Chondrocyte (in vitro differentiated cells): ENCODE data around the gene SYCE3. TPM values are rescaled to one million over a fixed set of nuclear protein-coding genes. Genes with fewer than 3 reads are reported as not detected.

Experiments
- DNase-seq: peaks from one replicate; pipeline ENCODE4 v3.0.0; 2021; ENCODE audit warnings: mixed read lengths, low spot score
- H3K27ac Mint-ChIP-seq: one replicate; pipeline ENCODE4 v1.8.0; 2021; ENCODE audit warnings: mild to moderate bottlenecking, moderate library complexity, mixed read lengths; ENCODE audit not compliant: unreplicated experiment
- H3K27me3 Mint-ChIP-seq: 2 replicates; pipeline ENCODE4 v1.8.0; 2021; ENCODE audit warnings: low read depth, mixed read lengths
- H3K36me3 Mint-ChIP-seq: 2 replicates; pipeline ENCODE4 v1.8.0; 2021; ENCODE audit warnings: low read depth, mixed read lengths
- H3K4me1 Mint-ChIP-seq: 2 replicates; pipeline ENCODE4 v1.8.0; 2021; ENCODE audit warnings: low read depth, mild to moderate bottlenecking, mixed read lengths
- H3K4me3 Mint-ChIP-seq: one replicate; pipeline ENCODE4 v1.8.0; 2021; ENCODE audit warnings: mild to moderate bottlenecking, moderate library complexity, mixed read lengths; ENCODE audit not compliant: unreplicated experiment
- H3K9me3 Mint-ChIP-seq: 2 replicates; pipeline ENCODE4 v1.8.0; 2021; ENCODE audit warnings: low read depth, mixed read lengths
- total RNA-seq: library from RNA; stranded (reverse); gene quantifications from 3 replicates; pipeline ENCODE4 v1.2.1, GENCODE V29; 2021
- TF ChIP-seq, protein P1 (sequence below): fragments of 200-600 bp; sonication (generic); IDR thresholded peaks from 2 replicates; pipeline ENCODE4 v1.5.0; 2021; ENCODE audit warnings: antibody characterized with exemption, mild to moderate bottlenecking, moderate library complexity

The SYCE3 gene
- total RNA-seq, 1 donor from 2014 or later = not detected

DNA sequence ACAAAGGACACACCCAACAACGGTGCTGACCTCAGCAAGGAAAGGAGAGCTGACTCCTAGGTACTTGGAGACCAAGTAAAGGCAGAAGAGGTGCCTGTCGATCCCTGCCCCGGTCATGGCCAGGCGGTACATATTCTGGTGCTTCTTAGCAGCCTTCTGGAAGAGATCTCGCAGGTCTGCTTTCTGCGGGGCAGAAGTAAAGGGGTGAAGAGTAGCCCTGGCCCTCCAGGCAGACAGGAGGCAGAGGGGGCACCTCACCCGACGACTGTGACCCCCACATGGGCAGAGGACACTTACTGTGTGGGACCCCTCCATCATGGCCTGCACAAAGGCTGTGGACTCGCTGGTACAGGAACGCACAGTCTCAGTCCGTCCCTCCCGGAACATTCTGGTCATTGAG is 8.1 kb upstream of the SYCE3 start:
- no peaks in the 10 kb centered on the region for H3K4me1 Mint-ChIP-seq
- no peaks in the 10 kb centered on the region for H3K9me3 Mint-ChIP-seq
- H3K27me3 Mint-ChIP-seq = no peaks in the 10 kb centered on the region
- no peak overlapping the region for H3K4me3 Mint-ChIP-seq
- H3K36me3 Mint-ChIP-seq = peaks cover 20% of the 10 kb centered on the region
- TF ChIP-seq, protein P1, sequence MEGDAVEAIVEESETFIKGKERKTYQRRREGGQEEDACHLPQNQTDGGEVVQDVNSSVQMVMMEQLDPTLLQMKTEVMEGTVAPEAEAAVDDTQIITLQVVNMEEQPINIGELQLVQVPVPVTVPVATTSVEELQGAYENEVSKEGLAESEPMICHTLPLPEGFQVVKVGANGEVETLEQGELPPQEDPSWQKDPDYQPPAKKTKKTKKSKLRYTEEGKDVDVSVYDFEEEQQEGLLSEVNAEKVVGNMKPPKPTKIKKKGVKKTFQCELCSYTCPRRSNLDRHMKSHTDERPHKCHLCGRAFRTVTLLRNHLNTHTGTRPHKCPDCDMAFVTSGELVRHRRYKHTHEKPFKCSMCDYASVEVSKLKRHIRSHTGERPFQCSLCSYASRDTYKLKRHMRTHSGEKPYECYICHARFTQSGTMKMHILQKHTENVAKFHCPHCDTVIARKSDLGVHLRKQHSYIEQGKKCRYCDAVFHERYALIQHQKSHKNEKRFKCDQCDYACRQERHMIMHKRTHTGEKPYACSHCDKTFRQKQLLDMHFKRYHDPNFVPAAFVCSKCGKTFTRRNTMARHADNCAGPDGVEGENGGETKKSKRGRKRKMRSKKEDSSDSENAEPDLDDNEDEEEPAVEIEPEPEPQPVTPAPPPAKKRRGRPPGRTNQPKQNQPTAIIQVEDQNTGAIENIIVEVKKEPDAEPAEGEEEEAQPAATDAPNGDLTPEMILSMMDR = no peak
- DNase-seq = no peak
- no peak overlapping the region for H3K27ac Mint-ChIP-seq

DNA sequence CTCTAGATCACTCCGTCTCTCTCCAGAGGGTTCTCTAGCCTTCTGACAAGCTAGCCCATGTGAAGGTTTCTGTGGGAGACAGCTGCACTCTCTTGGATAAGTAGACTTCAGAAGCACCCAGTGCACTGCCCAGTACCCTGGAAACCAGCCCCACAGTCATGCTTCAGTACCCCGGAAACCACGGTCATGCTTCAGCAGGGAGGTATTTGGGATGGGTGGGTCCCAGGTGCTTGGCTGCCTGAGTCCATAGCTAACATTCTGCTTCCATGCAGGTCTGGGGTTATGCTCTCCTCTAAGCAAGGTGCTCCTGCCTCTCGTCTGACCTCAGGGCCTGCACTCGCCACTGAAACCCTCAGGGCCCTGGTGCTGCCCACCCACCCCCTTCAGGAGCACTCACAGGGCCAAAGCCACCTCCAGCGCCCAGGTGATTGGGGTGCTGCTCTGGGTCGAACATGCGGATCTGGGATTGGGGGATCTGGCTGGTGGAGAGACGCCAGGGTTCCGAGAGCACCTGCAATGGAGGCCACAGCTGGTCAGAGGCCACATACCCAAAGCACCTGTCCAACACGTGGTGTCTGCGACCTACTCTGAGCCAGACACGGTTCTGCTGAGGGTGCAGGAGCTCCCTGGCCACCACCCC is 7.3 kb upstream of the SYCE3 start:
- DNase-seq = no peak
- Mint-ChIP-seq H3K36me3 (peaks cover 20% of the 10 kb centered on the region), H3K9me3 (no peaks in the 10 kb centered on the region), H3K27ac (no peak overlapping the region), H3K27me3 (no peaks in the 10 kb centered on the region), H3K4me3 (no peak overlapping the region), H3K4me1 (no peaks in the 10 kb centered on the region)
- TF ChIP-seq, protein P1 = no peak

DNA sequence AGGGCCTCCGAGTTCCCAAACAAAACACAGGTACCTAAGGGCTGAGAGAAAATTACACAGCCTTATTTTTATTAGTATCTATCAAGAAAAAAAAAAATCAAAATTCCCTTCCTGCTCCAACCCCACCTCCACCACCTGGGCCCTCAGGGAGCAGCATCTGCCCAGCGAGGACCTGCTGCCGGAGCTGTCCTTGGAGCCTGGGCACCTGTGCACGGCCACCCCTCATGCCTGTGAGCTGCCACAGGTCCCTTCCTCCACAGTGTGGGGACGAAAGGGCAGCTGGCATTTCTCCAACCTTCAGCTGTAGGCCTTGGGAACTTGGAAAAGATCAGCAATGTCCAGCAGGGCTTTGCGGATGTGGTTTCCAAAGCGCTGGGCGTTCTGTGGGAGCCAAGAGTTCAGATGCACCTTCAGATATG is 6.3 kb upstream of the SYCE3 start:
- Mint-ChIP-seq H3K4me3 (no peak overlapping the region), H3K9me3 (no peaks in the 10 kb centered on the region), H3K36me3 (peaks cover 20% of the 10 kb centered on the region), H3K27ac (no peak overlapping the region), H3K27me3 (no peaks in the 10 kb centered on the region), H3K4me1 (no peaks in the 10 kb centered on the region)
- no peak for DNase-seq
- TF ChIP-seq, protein P1 = no peak

DNA sequence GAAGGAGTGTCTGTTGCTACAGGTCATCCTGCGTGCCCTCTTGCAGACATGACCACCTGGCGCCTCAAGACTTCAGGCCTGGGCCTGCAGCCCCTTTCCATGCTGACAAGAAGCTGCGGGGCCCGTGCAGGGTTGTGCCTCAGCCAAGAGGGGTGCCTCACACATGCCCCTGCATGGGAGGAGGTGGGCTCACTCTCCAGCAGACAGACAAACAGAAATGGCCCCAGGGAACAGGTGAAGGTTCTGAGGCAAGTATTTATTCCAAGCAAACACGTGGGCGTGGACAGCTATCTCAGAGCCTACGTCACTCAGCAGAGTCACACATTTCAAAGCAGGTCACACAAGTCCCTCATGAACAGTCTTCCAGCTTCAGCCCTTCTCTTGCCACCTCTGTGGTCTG is 5.9 kb upstream of the SYCE3 start:
- Mint-ChIP-seq H3K27ac (no peak overlapping the region), H3K4me3 (no peak overlapping the region), H3K27me3 (no peaks in the 10 kb centered on the region), H3K36me3 (peaks cover 20% of the 10 kb centered on the region), H3K9me3 (no peaks in the 10 kb centered on the region), H3K4me1 (peaks cover 3% of the 10 kb centered on the region)
- TF ChIP-seq, protein P1 = no peak
- DNase-seq = no peak

DNA sequence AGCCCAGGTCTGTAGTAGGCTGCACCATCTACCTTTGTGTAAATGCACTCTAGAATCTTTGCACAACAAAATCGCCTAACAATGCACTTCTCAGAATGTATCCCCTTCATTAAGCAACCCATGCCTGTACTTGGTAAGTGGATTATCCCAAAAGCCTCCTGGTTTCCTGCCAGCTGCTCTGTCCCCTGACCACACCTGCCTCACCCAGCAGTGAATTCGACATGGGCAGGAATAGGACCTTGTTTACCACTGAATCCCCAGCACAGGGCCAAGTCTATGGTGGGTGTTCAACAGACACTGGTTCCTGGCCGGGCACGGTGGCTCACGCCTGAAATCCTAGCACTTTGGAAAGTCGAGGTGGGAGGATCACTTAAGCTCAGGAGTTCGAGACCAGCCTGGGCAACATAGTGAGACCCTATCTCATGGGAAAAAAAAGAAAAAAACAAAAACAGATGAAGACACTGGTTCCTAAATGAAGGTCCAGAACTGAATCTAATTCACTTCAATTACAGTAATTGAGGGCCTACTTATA is 5.1 kb upstream of the SYCE3 start:
- no peaks in the 10 kb centered on the region for H3K27me3 Mint-ChIP-seq
- no peak for DNase-seq
- no peak overlapping the region for H3K27ac Mint-ChIP-seq
- H3K4me1 Mint-ChIP-seq = peaks cover 11% of the 10 kb centered on the region
- TF ChIP-seq, protein P1 = no peak
- no peaks in the 10 kb centered on the region for H3K9me3 Mint-ChIP-seq
- H3K4me3 Mint-ChIP-seq = no peak overlapping the region
- H3K36me3 Mint-ChIP-seq = peaks cover 20% of the 10 kb centered on the region
